SK-N-SH treated with all-trans-retinoic acid at 6 μM for 48 hours (cell line): ENCODE measurements around the gene CSF2.
"Not testable (repeated sequence)": the region's sequence is repeated elsewhere in the genome, so short reads cannot be mapped to it uniquely, and the experiment has no call there.

Experiments used
- ATAC-seq: fragments of 200-7000 bp; cut with Tn5 transposase; 3 replicates; pipeline ENCODE4 v1.9.1; 2020; ENCODE audit warnings: mild to moderate bottlenecking, moderate library complexity
- BACH2 ChIP-seq: fragments of 250-450 bp; sonication (Bioruptor Pico); IDR thresholded peaks from 2 replicates; pipeline ENCODE4 v1.9.0; 2021; ENCODE audit warnings: mild to moderate bottlenecking, borderline replicate concordance
- CREB5 ChIP-seq: fragments of 250-450 bp; sonication (Bioruptor Pico); IDR thresholded peaks from 2 replicates; pipeline ENCODE4 v1.5.1; 2020; ENCODE audit warnings: low read depth, mild to moderate bottlenecking, moderate library complexity
- CSDC2 ChIP-seq: fragments of 250-450 bp; sonication (Bioruptor Pico); IDR thresholded peaks from 2 replicates; pipeline ENCODE4 v1.5.0; 2020; ENCODE audit warnings: mild to moderate bottlenecking, moderate library complexity
- CSRNP3 ChIP-seq: fragments of 250-450 bp; sonication (Bioruptor Pico); IDR thresholded peaks from 2 replicates; pipeline ENCODE4 v1.5.1; 2021; ENCODE audit warnings: mild to moderate bottlenecking, moderate library complexity
- ESRRG ChIP-seq: fragments of 250-450 bp; sonication (Bioruptor Pico); IDR thresholded peaks from 2 replicates; pipeline ENCODE4 v1.6.1; 2021; ENCODE audit warnings: mild to moderate bottlenecking
- GLIS3 ChIP-seq: fragments of 250-450 bp; sonication (Bioruptor Pico); IDR thresholded peaks from 2 replicates; pipeline ENCODE4 v1.5.0; 2020; ENCODE audit warnings: mild to moderate bottlenecking, moderate library complexity
- ISL1 ChIP-seq: fragments of 250-450 bp; sonication (Bioruptor Pico); IDR thresholded peaks from 2 replicates; pipeline ENCODE4 v2.1.2; 2022; ENCODE audit warnings: mild to moderate bottlenecking, moderate library complexity
- OSR1 ChIP-seq: fragments of 250-450 bp; sonication (Bioruptor Pico); IDR thresholded peaks from 2 replicates; pipeline ENCODE4 v1.8.0; 2022; ENCODE audit warnings: moderate library complexity, mild to moderate bottlenecking, inconsistent platforms
- PATZ1 ChIP-seq: fragments of 250-450 bp; sonication (Bioruptor Pico); IDR thresholded peaks from 2 replicates; pipeline ENCODE4 v1.8.0; 2020; ENCODE audit warnings: mild to moderate bottlenecking, moderate library complexity, borderline replicate concordance
- POU6F1 ChIP-seq: fragments of 250-450 bp; sonication (Bioruptor Pico); IDR thresholded peaks from 2 replicates; pipeline ENCODE4 v1.8.0; 2021; ENCODE audit warnings: low read depth, mild to moderate bottlenecking, moderate library complexity, borderline replicate concordance
- PPARA ChIP-seq: fragments of 250-450 bp; sonication (Bioruptor Pico); IDR thresholded peaks from 2 replicates; pipeline ENCODE4 v1.5.0; 2020; ENCODE audit warnings: mild to moderate bottlenecking, borderline replicate concordance
- SNAI2 ChIP-seq: fragments of 250-450 bp; sonication (Bioruptor Pico); IDR thresholded peaks from 2 replicates; pipeline ENCODE4 v1.5.0; 2020; ENCODE audit warnings: mild to moderate bottlenecking, moderate library complexity
- TCF4 ChIP-seq: fragments of 250-450 bp; sonication (Bioruptor Pico); IDR thresholded peaks from 2 replicates; pipeline ENCODE4 v1.8.0; 2021; ENCODE audit warnings: mild to moderate bottlenecking, moderate library complexity, borderline replicate concordance
- TOX ChIP-seq: fragments of 250-450 bp; sonication (Bioruptor Pico); IDR thresholded peaks from 2 replicates; pipeline ENCODE4 v1.8.0; 2021; ENCODE audit warnings: mild to moderate bottlenecking, moderate library complexity, borderline replicate concordance
- TSHZ2 ChIP-seq: fragments of 250-450 bp; sonication (Bioruptor Pico); IDR thresholded peaks from 2 replicates; pipeline ENCODE4 v1.5.0; 2020; ENCODE audit warnings: mild to moderate bottlenecking, moderate library complexity
- ZC3H10 ChIP-seq: fragments of 250-450 bp; sonication (Bioruptor Pico); IDR thresholded peaks from 2 replicates; pipeline ENCODE4 v1.5.1; 2021; ENCODE audit warnings: mild to moderate bottlenecking, moderate library complexity
- ZFP3 ChIP-seq: fragments of 250-450 bp; sonication (Bioruptor Pico); IDR thresholded peaks from 2 replicates; pipeline ENCODE4 v1.5.0; 2020; ENCODE audit warnings: mild to moderate bottlenecking, moderate library complexity
- ZFP30 ChIP-seq: fragments of 450-650 bp; formaldehyde crosslinking; IDR thresholded peaks from 2 replicates; pipeline ENCODE4 v1.5.0; 2022; ENCODE audit warnings: mild to moderate bottlenecking, moderate library complexity
- ZNF565 ChIP-seq: fragments of 450-650 bp; formaldehyde crosslinking; conservative IDR thresholded peaks from 2 replicates; pipeline ENCODE4 v1.5.0; 2020; ENCODE audit warnings: low read depth, mild to moderate bottlenecking, moderate library complexity
- ZNF70 ChIP-seq: fragments of 450-650 bp; formaldehyde crosslinking; IDR thresholded peaks from 2 replicates; pipeline ENCODE4 v1.5.0; 2020; ENCODE audit warnings: mild to moderate bottlenecking, moderate library complexity
- ZNF8 ChIP-seq: fragments of 450-650 bp; formaldehyde crosslinking; IDR thresholded peaks from 2 replicates; pipeline ENCODE4 v1.5.0; 2020; ENCODE audit warnings: mild to moderate bottlenecking, moderate library complexity

The CSF2 gene

GRCh38 chr5:132104556-132104955, 31.0 kb downstream of the CSF2 start:
- peak; percentile 29; the same call in 2 of the 3 replicates for ATAC-seq
- TF ChIP-seq ESRRG (CRISPR knock-in tag) (no peak), ISL1 (CRISPR knock-in tag) (no peak), POU6F1 (no peak), CREB5 (no peak), ZNF8 (CRISPR knock-in tag) (no peak), ZNF565 (CRISPR knock-in tag) (no peak), TCF4 (CRISPR knock-in tag) (no peak), ZNF70 (CRISPR knock-in tag) (no peak), GLIS3 (CRISPR knock-in tag) (no peak), TOX (CRISPR knock-in tag) (no peak), OSR1 (CRISPR knock-in tag) (no peak), ZFP3 (CRISPR knock-in tag) (no peak), PATZ1 (CRISPR knock-in tag) (no peak), PPARA (CRISPR knock-in tag) (no peak), SNAI2 (CRISPR knock-in tag) (no peak), ZC3H10 (no peak)

GRCh38 chr5:132105688-132106087, 32.1 kb downstream of the CSF2 start:
- ATAC-seq, result no peak; the same call in 2 of the 3 replicates
- TF ChIP-seq ISL1 (CRISPR knock-in tag) (peak; percentile 41; the same call in 1 of the 2 replicates), ZNF565 (CRISPR knock-in tag) (no peak), TSHZ2 (CRISPR knock-in tag) (peak; percentile 52; the same call in 1 of the 2 replicates), TCF4 (CRISPR knock-in tag) (peak; percentile 61; the same call in 1 of the 2 replicates)

- not testable (repeated sequence) for ATAC-seq
These were observed 34.9 kb downstream of the CSF2 start for GRCh38 chr5:132108495-132108894.

GRCh38 chr5:132108957-132109356, 35.4 kb downstream of the CSF2 start:
- not testable (repeated sequence) for ATAC-seq

- TF ChIP-seq ZFP30 (CRISPR knock-in tag) (no peak), OSR1 (CRISPR knock-in tag) (no peak), TCF4 (CRISPR knock-in tag) (no peak), CSDC2 (CRISPR knock-in tag) (no peak), PATZ1 (CRISPR knock-in tag) (no peak), BACH2 (CRISPR knock-in tag) (no peak), SNAI2 (CRISPR knock-in tag) (no peak), ISL1 (CRISPR knock-in tag) (no peak), POU6F1 (no peak), GLIS3 (CRISPR knock-in tag) (no peak), PPARA (CRISPR knock-in tag) (no peak), TOX (CRISPR knock-in tag) (no peak), CSRNP3 (CRISPR knock-in tag) (no peak)
- TF ChIP-seq, all 23 proteins: peak for 0
- no peak for ATAC-seq
These were observed 36.0 kb downstream of the CSF2 start for GRCh38 chr5:132109494-132110053.
